ENCODE measurements around the gene GNPTG. TPM values are rescaled to one million over a fixed set of nuclear protein-coding genes. Genes with fewer than 3 reads are reported as not detected.
A peak's percentile ranks its signal among the peaks of the same experiment; 100 is the strongest.

Gene GNPTG
- total and polyA plus RNA-seq, 2 of the 13 experiments (the other 11 are each of a cell fraction or from before 2014, with no cell fraction given): 22.7 to 71.1 TPM

DNA sequence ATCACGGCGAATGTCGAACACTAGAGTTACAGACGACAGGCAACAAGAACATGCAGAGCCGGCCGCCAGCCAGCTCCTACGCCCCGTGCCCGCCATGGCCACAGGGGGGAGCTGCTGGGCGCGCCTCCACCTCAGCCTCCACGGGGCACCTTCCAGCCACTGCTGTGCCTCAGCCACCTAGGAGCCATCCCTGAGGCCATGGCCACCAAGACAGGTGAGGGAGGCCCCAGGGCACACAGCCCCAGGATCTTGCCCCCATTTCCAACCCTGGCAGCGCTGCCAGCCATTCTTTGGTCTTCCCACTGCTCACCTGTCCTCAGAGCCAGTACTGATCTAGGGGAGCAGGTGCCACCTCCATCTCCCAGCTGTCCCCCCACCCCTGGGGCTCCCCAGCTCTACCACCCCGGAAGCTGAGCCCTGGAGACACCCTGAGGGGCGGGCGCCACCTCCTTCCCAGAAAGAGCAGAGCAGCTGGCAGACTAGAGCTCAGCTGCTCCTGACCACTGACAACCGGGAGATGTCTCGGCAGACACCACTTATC lies 11.8 kb downstream of the GNPTG start (continued):
- TF ChIP-seq HDAC2 (CRISPR knock-in tag; IDR thresholded peaks at IDR 0.05) (no peak), KMT2B (CRISPR knock-in tag; IDR thresholded peaks at IDR 0.05) (no peak), ZNF775 (CRISPR knock-in tag; IDR thresholded peaks at IDR 0.05; ENCODE audit: borderline replicate concordance) (no peak), MAFG (CRISPR knock-in tag; IDR thresholded peaks at IDR 0.05) (no peak), EED (CRISPR knock-in tag; IDR thresholded peaks at IDR 0.05) (no peak), ZNF776 (CRISPR knock-in tag; IDR thresholded peaks at IDR 0.05) (no peak), KAT7 (CRISPR knock-in tag; IDR thresholded peaks at IDR 0.05; ENCODE audit: borderline replicate concordance) (no peak), RXRA (CRISPR knock-in tag; IDR thresholded peaks at IDR 0.05) (peak; percentile 58; the same call in 1 of the 2 replicates), ZNF17 (CRISPR knock-in tag; IDR thresholded peaks at IDR 0.05) (no peak), KDM6A (CRISPR knock-in tag; IDR thresholded peaks at IDR 0.05; ENCODE audit: low read depth) (no peak), CC2D1A (CRISPR knock-in tag; IDR thresholded peaks at IDR 0.05) (no peak)
- TF ChIP-seq, protein P1, sequence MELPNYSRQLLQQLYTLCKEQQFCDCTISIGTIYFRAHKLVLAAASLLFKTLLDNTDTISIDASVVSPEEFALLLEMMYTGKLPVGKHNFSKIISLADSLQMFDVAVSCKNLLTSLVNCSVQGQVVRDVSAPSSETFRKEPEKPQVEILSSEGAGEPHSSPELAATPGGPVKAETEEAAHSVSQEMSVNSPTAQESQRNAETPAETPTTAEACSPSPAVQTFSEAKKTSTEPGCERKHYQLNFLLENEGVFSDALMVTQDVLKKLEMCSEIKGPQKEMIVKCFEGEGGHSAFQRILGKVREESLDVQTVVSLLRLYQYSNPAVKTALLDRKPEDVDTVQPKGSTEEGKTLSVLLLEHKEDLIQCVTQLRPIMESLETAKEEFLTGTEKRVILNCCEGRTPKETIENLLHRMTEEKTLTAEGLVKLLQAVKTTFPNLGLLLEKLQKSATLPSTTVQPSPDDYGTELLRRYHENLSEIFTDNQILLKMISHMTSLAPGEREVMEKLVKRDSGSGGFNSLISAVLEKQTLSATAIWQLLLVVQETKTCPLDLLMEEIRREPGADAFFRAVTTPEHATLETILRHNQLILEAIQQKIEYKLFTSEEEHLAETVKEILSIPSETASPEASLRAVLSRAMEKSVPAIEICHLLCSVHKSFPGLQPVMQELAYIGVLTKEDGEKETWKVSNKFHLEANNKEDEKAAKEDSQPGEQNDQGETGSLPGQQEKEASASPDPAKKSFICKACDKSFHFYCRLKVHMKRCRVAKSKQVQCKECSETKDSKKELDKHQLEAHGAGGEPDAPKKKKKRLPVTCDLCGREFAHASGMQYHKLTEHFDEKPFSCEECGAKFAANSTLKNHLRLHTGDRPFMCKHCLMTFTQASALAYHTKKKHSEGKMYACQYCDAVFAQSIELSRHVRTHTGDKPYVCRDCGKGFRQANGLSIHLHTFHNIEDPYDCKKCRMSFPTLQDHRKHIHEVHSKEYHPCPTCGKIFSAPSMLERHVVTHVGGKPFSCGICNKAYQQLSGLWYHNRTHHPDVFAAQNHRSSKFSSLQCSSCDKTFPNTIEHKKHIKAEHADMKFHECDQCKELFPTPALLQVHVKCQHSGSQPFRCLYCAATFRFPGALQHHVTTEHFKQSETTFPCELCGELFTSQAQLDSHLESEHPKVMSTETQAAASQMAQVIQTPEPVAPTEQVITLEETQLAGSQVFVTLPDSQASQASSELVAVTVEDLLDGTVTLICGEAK (IDR thresholded peaks at IDR 0.05): no peak
- TF ChIP-seq, protein P1 (CRISPR knock-in tag; IDR thresholded peaks at IDR 0.05): peak; percentile 38; the same call in 1 of the 2 replicates
- TF ChIP-seq, protein P2, sequence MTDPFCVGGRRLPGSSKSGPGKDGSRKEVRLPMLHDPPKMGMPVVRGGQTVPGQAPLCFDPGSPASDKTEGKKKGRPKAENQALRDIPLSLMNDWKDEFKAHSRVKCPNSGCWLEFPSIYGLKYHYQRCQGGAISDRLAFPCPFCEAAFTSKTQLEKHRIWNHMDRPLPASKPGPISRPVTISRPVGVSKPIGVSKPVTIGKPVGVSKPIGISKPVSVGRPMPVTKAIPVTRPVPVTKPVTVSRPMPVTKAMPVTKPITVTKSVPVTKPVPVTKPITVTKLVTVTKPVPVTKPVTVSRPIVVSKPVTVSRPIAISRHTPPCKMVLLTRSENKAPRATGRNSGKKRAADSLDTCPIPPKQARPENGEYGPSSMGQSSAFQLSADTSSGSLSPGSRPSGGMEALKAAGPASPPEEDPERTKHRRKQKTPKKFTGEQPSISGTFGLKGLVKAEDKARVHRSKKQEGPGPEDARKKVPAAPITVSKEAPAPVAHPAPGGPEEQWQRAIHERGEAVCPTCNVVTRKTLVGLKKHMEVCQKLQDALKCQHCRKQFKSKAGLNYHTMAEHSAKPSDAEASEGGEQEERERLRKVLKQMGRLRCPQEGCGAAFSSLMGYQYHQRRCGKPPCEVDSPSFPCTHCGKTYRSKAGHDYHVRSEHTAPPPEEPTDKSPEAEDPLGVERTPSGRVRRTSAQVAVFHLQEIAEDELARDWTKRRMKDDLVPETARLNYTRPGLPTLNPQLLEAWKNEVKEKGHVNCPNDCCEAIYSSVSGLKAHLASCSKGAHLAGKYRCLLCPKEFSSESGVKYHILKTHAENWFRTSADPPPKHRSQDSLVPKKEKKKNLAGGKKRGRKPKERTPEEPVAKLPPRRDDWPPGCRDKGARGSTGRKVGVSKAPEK (CRISPR knock-in tag; IDR thresholded peaks at IDR 0.05; ENCODE audit: borderline replicate concordance): no peak
- TF ChIP-seq, protein P3, sequence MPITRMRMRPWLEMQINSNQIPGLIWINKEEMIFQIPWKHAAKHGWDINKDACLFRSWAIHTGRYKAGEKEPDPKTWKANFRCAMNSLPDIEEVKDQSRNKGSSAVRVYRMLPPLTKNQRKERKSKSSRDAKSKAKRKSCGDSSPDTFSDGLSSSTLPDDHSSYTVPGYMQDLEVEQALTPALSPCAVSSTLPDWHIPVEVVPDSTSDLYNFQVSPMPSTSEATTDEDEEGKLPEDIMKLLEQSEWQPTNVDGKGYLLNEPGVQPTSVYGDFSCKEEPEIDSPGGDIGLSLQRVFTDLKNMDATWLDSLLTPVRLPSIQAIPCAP (CRISPR knock-in tag; IDR thresholded peaks at IDR 0.05; ENCODE audit: low read depth): no peak
- TF ChIP-seq, protein P4, sequence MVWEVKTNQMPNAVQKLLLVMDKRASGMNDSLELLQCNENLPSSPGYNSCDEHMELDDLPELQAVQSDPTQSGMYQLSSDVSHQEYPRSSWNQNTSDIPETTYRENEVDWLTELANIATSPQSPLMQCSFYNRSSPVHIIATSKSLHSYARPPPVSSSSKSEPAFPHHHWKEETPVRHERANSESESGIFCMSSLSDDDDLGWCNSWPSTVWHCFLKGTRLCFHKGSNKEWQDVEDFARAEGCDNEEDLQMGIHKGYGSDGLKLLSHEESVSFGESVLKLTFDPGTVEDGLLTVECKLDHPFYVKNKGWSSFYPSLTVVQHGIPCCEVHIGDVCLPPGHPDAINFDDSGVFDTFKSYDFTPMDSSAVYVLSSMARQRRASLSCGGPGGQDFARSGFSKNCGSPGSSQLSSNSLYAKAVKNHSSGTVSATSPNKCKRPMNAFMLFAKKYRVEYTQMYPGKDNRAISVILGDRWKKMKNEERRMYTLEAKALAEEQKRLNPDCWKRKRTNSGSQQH (CRISPR knock-in tag; IDR thresholded peaks at IDR 0.05; ENCODE audit: low read depth): no peak
